A549 (cell line): ENCODE results near the gene ZCCHC24.

ENCODE experiments used
- CEBPB ChIP-seq, 2 experiments: fragments of >200 bp in 1 of 2; sonication (Bioruptor Twin) in 1 of 2; formaldehyde crosslinking in 1 of 2; IDR thresholded peaks; 2 replicates each; pipeline ENCODE4 v1.6.1; 2012 to 2016
- EP300 ChIP-seq, 2 experiments: fragments of >200 bp; sonication (Bioruptor Twin); formaldehyde crosslinking; IDR thresholded peaks; 2 replicates in 1 of 2; 3 replicates in 1 of 2; pipeline ENCODE4 v1.6.1; 2016 to 2017
- ESRRA ChIP-seq: fragments of 150-350 bp; IDR thresholded peaks from 2 replicates; pipeline ENCODE4 v1.6.1; 2014; ENCODE audit warnings: mild to moderate bottlenecking, low read length, borderline replicate concordance
- FOSL2 ChIP-seq, 2 experiments: fragments of 450-650 bp in 1 of 2; fragments of >200 bp in 1 of 2; sonication (Bioruptor Twin) in 1 of 2; formaldehyde crosslinking; IDR thresholded peaks; 2 replicates each; pipeline versions ENCODE4 v1.5.0 to v1.6.1; 2016 to 2020; ENCODE audit warnings: mild to moderate bottlenecking in 1 of 2, moderate library complexity in 1 of 2
- HDAC2 ChIP-seq: fragments of 200-600 bp; sonication (generic); IDR thresholded peaks from 2 replicates; pipeline ENCODE4 v1.6.1; 2016
- HOXB13 ChIP-seq: fragments of 250-450 bp; sonication (Bioruptor Pico); IDR thresholded peaks from 2 replicates; pipeline ENCODE4 v1.5.0; 2020; ENCODE audit warnings: low read depth, mild to moderate bottlenecking, moderate library complexity
- JUNB ChIP-seq: fragments of >200 bp; sonication (Bioruptor Twin); formaldehyde crosslinking; IDR thresholded peaks from 2 replicates; pipeline ENCODE4 v1.6.1; 2016
- POLR2AphosphoS2 ChIP-seq: conservative IDR thresholded peaks from 2 replicates; pipeline ENCODE4 v1.6.1; 2012; ENCODE audit warnings: low read length, improper control_type of control experiment, inconsistent platforms
- RAD21 ChIP-seq, 2 experiments: fragments of >200 bp in 1 of 2; sonication (Bioruptor Twin) in 1 of 2; formaldehyde crosslinking in 1 of 2; IDR thresholded peaks in 1 of 2; conservative IDR thresholded peaks in 1 of 2; 2 replicates in 1 of 2; 3 replicates in 1 of 2; pipeline ENCODE4 v1.6.1; 2012 to 2018; ENCODE audit warnings: inconsistent platforms in 1 of 2
- TF ChIP-seq, protein P1 (sequence below): fragments of >200 bp; sonication (Bioruptor Twin); formaldehyde crosslinking; IDR thresholded peaks from 3 replicates; pipeline ENCODE4 v1.5.1; 2016

DNA sequence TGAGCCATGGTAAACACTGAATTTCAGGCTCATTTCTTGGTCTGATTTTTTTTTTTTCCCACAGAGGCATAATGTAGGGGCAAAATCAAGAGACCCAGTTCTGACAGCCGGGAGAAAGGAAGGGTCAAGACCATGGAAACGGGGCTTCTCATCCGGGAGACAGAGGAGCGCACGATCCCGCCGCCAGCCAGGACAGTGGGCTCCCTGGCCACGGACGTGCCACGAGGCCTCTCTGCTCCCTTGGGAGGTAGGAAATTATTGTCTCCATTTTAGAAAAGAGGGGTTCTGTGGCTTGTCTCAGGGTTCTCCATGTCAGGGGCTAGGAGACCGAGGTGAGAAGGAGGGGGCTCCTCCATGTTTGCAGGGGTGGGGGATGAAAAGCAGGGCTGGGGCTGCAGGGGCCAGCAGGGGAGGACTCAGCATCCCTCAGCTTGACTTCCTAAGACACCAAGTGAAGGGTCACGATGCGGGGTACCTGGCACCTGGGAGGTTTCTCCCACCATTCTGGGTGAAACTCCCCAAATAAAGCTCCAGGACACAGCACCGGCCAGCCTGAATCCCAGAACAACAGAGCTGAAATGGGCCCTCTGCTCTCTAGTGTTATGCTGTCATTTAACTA lies 60.5 kb downstream of the ZCCHC24 start:
- TF ChIP-seq HOXB13 (CRISPR knock-in tag) (no peak), EP300 (IDR thresholded peaks at IDR 0.05) (no peak), FOSL2 (IDR thresholded peaks at IDR 0.05) (no peak), FOSL2 (CRISPR knock-in tag; IDR thresholded peaks at IDR 0.05) (no peak), HDAC2 (no peak), POLR2AphosphoS2 (no peak), JUNB (no peak), ESRRA (no peak), CEBPB (IDR thresholded peaks at IDR 0.05) (no peak), RAD21 (conservative IDR thresholded peaks at IDR 0.05 in 1 of 2, IDR thresholded peaks at IDR 0.05 in 1 of 2) (no peak)
- TF ChIP-seq, protein P1, sequence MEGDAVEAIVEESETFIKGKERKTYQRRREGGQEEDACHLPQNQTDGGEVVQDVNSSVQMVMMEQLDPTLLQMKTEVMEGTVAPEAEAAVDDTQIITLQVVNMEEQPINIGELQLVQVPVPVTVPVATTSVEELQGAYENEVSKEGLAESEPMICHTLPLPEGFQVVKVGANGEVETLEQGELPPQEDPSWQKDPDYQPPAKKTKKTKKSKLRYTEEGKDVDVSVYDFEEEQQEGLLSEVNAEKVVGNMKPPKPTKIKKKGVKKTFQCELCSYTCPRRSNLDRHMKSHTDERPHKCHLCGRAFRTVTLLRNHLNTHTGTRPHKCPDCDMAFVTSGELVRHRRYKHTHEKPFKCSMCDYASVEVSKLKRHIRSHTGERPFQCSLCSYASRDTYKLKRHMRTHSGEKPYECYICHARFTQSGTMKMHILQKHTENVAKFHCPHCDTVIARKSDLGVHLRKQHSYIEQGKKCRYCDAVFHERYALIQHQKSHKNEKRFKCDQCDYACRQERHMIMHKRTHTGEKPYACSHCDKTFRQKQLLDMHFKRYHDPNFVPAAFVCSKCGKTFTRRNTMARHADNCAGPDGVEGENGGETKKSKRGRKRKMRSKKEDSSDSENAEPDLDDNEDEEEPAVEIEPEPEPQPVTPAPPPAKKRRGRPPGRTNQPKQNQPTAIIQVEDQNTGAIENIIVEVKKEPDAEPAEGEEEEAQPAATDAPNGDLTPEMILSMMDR = no peak
